ENCODE data around the gene PCYT2. TPM values are rescaled to one million over a fixed set of nuclear protein-coding genes. Genes with fewer than 3 reads are reported as not detected.

PCYT2 gene
- polyA plus RNA-seq, 1 donor (not counting 4 experiments of a cell fraction or from before 2014, with no cell fraction given), result 38.1 TPM

GRCh38 chr17:81885454-81885853 is 25.7 kb downstream of the PCYT2 start:
- Histone ChIP-seq H3K79me2 (ENCODE audit: control insufficient read depth, insufficient read depth, low read length) (peaks cover 47% of the 10 kb centered on the region), H3K36me3 (ENCODE audit: control insufficient read depth in 2 of 2, extremely low read depth in 1 of 2, insufficient read depth in 2 of 2, low read length in 2 of 2) (peaks cover 37 to 48% of the 10 kb centered on the region in 2 experiments), H2AFZ (ENCODE audit: control insufficient read depth, low read length) (no peak overlapping the region), H3K9me1 (ENCODE audit: control insufficient read depth, extremely low read depth, insufficient read depth, low read length) (no peaks in the 10 kb centered on the region), H3K4me3 (ENCODE audit: control insufficient read depth in 2 of 3, extremely low read depth in 1 of 3, insufficient read depth in 2 of 3, low read depth in 1 of 3, low read length in 3 of 3) (no peak overlapping the region), H3K9me3 (ENCODE audit: control insufficient read depth, low read depth, low read length) (no peaks in the 10 kb centered on the region), H4K20me1 (ENCODE audit: control insufficient read depth, extremely low read depth, insufficient read depth, low read length) (no peaks in the 10 kb centered on the region), H3K4me2 (ENCODE audit: control insufficient read depth, extremely low read depth, insufficient read depth, low read depth, low read length) (no peak overlapping the region), H3K27ac (ENCODE audit: control insufficient read depth, insufficient read depth, low read length) (no peak overlapping the region), H3K27me3 (ENCODE audit: control insufficient read depth, extremely low read depth, insufficient read depth, low read length) (no peaks in the 10 kb centered on the region), H3K4me1 (ENCODE audit: control insufficient read depth, extremely low read depth, insufficient read depth, low read length) (peaks cover 12% of the 10 kb centered on the region), H3K9ac (ENCODE audit: control insufficient read depth, extremely low read depth, insufficient read depth, low read length) (no peak overlapping the region)
- DNase-seq (ENCODE audit: low read depth, low spot score) (no peak), FAIRE-seq (no peak)
- TF ChIP-seq CTCF (optimal IDR thresholded peaks at IDR 0.05 in 1 of 3, IDR thresholded peaks at IDR 0.05 in 1 of 3, conservative IDR thresholded peaks at IDR 0.05 in 1 of 3; ENCODE audit: extremely low read depth in 1 of 3, insufficient read depth in 2 of 3, low read length in 3 of 3), result no peak
- no peak for TF ChIP-seq EZH2 (IDR thresholded peaks at IDR 0.05; ENCODE audit: low read length)
- dilution Hi-C loops (cut with MboI; ENCODE audit: extremely low pct_ligation_motif_present, low sequenced_read_pairs), result no loop called here

- H3K79me2 ChIP-seq (ENCODE audit: control insufficient read depth, insufficient read depth, low read length), result peaks cover 43% of the 10 kb centered on the region
- dilution Hi-C loops (cut with MboI; ENCODE audit: extremely low pct_ligation_motif_present, low sequenced_read_pairs), result no loop called here
These were observed 26.2 kb downstream of the PCYT2 start for GRCh38 chr17:81884968-81885367.

More at GRCh38 chr17:81884968-81885367, 26.2 kb downstream of the PCYT2 start:
- no peaks in the 10 kb centered on the region for H4K20me1 ChIP-seq (ENCODE audit: control insufficient read depth, extremely low read depth, insufficient read depth, low read length)
- H3K27me3 ChIP-seq (ENCODE audit: control insufficient read depth, extremely low read depth, insufficient read depth, low read length), result no peaks in the 10 kb centered on the region
- H3K27ac ChIP-seq (ENCODE audit: control insufficient read depth, insufficient read depth, low read length), result no peak overlapping the region
- no peak overlapping the region for H2AFZ ChIP-seq (ENCODE audit: control insufficient read depth, low read length)
- TF ChIP-seq EZH2 (IDR thresholded peaks at IDR 0.05; ENCODE audit: low read length) (no peak), CTCF (optimal IDR thresholded peaks at IDR 0.05 in 1 of 3, IDR thresholded peaks at IDR 0.05 in 1 of 3, conservative IDR thresholded peaks at IDR 0.05 in 1 of 3; ENCODE audit: extremely low read depth in 1 of 3, insufficient read depth in 2 of 3, low read length in 3 of 3) (no peak)
- H3K36me3 ChIP-seq (ENCODE audit: control insufficient read depth in 2 of 2, extremely low read depth in 1 of 2, insufficient read depth in 2 of 2, low read length in 2 of 2), result peaks cover 36 to 48% of the 10 kb centered on the region in 2 experiments
- FAIRE-seq (no peak), DNase-seq (ENCODE audit: low read depth, low spot score) (no peak)
- H3K4me3 ChIP-seq (ENCODE audit: control insufficient read depth in 2 of 3, extremely low read depth in 1 of 3, insufficient read depth in 2 of 3, low read depth in 1 of 3, low read length in 3 of 3), result no peak overlapping the region
- H3K4me2 ChIP-seq (ENCODE audit: control insufficient read depth, extremely low read depth, insufficient read depth, low read depth, low read length), result no peak overlapping the region
- no peaks in the 10 kb centered on the region for H3K9me3 ChIP-seq (ENCODE audit: control insufficient read depth, low read depth, low read length)
- no peaks in the 10 kb centered on the region for H3K9me1 ChIP-seq (ENCODE audit: control insufficient read depth, extremely low read depth, insufficient read depth, low read length)
- H3K4me1 ChIP-seq (ENCODE audit: control insufficient read depth, extremely low read depth, insufficient read depth, low read length), result peaks cover 7% of the 10 kb centered on the region
- no peak overlapping the region for H3K9ac ChIP-seq (ENCODE audit: control insufficient read depth, extremely low read depth, insufficient read depth, low read length)

All from keratinocyte (primary cell).